Measurements from ENCODE around the gene PEPD.

The PEPD gene

GRCh38 chr19:33468361-33469170 is 53.0 kb downstream of the PEPD start:
- no peak for TF ChIP-seq CTCF (conservative IDR thresholded peaks at IDR 0.05; ENCODE audit: low read depth, low read length)
- H3K4me3 ChIP-seq (ENCODE audit: low read length): no peak overlapping the region
- no peak for DNase-seq (ENCODE audit: low read depth)

DNA sequence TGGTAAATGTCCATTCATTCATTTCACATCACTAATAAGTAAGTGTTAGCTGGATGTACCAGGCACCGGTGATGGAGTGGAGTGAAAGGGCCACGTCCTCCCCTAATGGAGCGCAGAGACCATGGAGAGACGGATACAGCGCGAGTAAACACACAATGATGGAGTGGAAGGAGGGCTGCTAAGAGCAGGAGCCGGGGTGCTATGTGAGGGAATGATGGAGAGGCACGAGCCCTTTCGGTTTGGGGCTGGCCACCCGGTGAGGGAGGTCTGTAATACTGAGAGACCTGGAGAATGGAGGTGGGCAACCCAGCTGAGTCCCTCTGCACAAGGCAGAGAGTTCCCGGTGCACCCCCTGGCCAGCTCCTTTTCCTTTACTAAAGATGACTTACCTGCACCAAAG is 53.7 kb downstream of the PEPD start:
- no peak for TF ChIP-seq CTCF (conservative IDR thresholded peaks at IDR 0.05; ENCODE audit: low read depth, low read length)
- no peak for DNase-seq (ENCODE audit: low read depth)
- H3K4me3 ChIP-seq (ENCODE audit: low read length): no peak overlapping the region

- DNase-seq (ENCODE audit: low read depth): no peak
- TF ChIP-seq CTCF (conservative IDR thresholded peaks at IDR 0.05; ENCODE audit: low read depth, low read length): no peak
- H3K4me3 ChIP-seq (ENCODE audit: low read length): no peak overlapping the region
Observed at GRCh38 chr19:33465834-33466233, 55.8 kb downstream of the PEPD start.

DNA sequence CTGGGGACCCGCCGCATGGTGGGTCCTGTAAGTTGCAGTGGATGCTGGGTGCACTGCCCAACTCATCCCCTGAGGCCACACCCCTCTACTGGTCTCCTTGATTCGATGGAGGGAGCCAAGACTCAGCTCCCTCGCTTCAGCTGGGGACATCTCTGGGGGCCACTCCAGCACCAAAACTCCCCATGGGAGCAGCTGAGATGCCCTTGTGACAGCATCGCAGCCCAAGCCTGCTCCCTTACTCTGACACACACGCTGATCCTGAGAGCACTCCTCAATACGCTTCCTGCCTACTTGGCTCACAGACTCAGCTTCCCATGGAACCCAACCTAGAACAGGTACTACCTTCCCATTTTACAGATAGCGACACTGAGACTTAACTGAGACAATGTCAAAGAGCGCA is 56.2 kb downstream of the PEPD start:
- no peak overlapping the region for H3K4me3 ChIP-seq (ENCODE audit: low read length)
- DNase-seq (ENCODE audit: low read depth): no peak
- no peak for TF ChIP-seq CTCF (conservative IDR thresholded peaks at IDR 0.05; ENCODE audit: low read depth, low read length)

DNA sequence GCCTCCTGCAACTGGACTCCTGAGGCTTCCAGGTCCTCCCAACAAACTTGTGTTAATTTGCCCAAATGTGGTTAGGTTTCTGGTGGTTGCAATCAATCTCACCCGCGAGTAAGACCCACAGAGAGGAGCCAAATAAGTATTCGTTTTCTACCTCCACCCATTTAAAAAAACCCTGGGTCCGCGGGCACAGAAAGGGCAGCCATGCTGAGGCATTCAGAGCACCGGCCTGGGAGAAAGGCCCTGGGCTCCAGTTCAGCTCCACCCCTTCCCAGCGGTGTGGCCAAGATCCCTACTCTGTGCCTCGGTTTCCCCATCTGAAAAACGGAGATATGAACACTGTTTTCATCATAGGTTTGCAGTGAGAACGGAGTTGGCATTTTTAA is 56.9 kb downstream of the PEPD start:
- TF ChIP-seq CTCF (conservative IDR thresholded peaks at IDR 0.05; ENCODE audit: low read depth, low read length): no peak
- DNase-seq (ENCODE audit: low read depth): no peak
- no peak overlapping the region for H3K4me3 ChIP-seq (ENCODE audit: low read length)

- no peak for DNase-seq (ENCODE audit: low read depth)
- no peak overlapping the region for H3K4me3 ChIP-seq (ENCODE audit: low read length)
- no peak for TF ChIP-seq CTCF (conservative IDR thresholded peaks at IDR 0.05; ENCODE audit: low read depth, low read length)
Observed at GRCh38 chr19:33464010-33464732, 57.4 kb downstream of the PEPD start.

DNA sequence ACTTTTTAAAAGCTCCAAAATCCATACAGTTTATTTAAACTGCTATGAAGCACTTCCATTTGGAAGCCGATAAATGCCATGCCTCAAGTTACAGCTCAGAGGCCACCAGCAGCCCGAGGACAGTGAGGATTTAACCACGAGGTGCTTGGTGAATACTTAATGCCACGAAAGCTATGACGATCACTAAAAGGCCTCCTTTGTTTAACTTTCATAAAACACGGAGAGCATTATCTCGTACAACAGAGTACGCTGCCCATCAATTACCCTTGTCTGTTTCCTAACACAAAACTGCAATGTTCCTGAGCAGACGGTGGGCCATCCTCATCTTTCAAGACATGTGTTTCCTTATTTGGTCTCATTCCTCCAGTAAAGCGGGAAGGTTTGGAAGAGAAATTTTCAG is 58.4 kb downstream of the PEPD start:
- H3K4me3 ChIP-seq (ENCODE audit: low read length): no peak overlapping the region
- no peak for TF ChIP-seq CTCF (conservative IDR thresholded peaks at IDR 0.05; ENCODE audit: low read depth, low read length)
- no peak for DNase-seq (ENCODE audit: low read depth)
